ENCODE data around the gene CD47.

DNA sequence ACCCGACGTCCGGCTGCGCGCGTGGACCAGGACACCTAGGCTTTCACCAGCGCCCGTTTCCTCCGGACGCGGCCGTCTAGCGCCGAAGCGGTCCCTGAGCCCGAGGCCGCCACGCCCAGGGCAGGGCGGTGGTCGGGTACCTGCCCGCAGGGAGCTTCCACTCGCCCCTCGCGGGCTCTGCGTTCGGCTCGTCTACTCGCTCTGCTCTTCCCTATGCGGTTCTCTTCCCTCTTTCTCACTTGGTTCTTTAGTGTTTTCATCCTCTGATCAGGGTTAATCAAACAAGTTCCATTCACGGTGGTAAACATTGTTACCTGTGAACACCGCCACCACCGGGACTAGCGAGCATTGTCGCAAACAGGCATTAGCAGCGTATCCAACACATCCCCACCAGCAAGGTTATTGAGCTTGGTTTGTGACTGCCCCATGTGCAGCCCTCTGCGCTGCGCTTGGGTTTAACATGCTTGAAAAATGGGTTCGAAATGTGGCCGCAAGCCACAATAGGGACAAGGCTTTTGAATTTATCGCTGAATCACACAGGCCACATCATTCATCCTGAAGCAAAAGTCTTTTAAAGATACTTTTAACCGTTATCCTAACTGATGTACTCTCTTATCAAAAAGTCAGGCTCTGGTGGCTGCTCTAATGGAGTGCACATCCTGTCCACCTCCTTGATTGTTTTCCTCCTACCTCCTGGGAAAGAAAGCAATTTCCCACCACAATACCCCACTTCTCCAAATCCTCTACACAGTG is 843 bp upstream of the CD47 start:
- TF ChIP-seq, protein P1, sequence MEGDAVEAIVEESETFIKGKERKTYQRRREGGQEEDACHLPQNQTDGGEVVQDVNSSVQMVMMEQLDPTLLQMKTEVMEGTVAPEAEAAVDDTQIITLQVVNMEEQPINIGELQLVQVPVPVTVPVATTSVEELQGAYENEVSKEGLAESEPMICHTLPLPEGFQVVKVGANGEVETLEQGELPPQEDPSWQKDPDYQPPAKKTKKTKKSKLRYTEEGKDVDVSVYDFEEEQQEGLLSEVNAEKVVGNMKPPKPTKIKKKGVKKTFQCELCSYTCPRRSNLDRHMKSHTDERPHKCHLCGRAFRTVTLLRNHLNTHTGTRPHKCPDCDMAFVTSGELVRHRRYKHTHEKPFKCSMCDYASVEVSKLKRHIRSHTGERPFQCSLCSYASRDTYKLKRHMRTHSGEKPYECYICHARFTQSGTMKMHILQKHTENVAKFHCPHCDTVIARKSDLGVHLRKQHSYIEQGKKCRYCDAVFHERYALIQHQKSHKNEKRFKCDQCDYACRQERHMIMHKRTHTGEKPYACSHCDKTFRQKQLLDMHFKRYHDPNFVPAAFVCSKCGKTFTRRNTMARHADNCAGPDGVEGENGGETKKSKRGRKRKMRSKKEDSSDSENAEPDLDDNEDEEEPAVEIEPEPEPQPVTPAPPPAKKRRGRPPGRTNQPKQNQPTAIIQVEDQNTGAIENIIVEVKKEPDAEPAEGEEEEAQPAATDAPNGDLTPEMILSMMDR (IDR thresholded peaks at IDR 0.05; ENCODE audit: insufficient read depth, low read depth, low read length) = no peak
- peak; percentile 53 for TF ChIP-seq EZH2 (IDR thresholded peaks at IDR 0.05; ENCODE audit: insufficient read depth, low read length)

All from astrocyte (in vitro differentiated cells and primary cell).